Stimulated activated CD8-positive, alpha-beta memory T cell treated with anti-CD3 and anti-CD28 coated beads, Interleukin-15, amount 100 ng/mL, for 1 hour (primary cell): ENCODE measurements around the gene TMEM184A.

Experiments
- DNase-seq: peaks from one replicate; pipeline ENCODE4 v3.0.0-alpha.2; 2020; ENCODE audit warnings: low read depth

Gene TMEM184A

DNA sequence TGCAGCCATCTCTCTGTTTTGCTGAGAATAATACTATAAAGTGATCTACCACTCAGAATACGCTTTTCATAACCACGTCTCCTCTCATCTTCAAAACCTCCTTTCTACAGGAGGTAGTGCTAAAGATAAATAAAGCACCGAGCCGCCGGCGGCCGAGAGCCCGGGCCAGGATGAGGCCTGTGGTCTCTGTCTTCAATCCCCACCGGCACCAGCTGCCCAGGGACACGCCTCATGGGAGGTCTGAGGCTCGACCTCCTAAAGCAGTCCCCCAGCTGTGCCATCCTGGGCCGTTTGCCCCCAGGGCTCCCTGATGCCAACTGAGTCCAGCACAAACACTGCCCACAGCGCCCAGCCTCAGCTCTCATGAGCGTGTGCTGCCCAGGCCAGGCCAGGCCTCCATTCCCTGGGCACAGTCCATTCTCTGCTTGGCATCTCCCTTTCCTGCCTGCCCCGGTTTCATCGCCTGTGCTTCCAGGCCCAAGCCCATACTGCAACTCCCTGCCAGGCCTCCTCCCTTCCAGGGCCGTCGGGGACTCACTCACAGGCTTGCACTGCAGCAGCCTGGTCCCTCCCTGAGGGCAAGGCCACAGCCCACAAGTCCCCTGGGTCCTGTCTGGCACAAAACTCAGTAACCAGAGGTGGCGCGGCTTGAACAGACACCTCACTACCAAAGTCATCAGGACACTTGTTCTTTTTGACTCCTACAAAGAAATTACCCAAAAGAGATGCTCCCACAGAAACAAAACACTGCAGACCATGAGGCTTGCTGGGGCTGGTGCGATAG lies 54.3 kb downstream of the TMEM184A start:
- DNase-seq = no peak

DNA sequence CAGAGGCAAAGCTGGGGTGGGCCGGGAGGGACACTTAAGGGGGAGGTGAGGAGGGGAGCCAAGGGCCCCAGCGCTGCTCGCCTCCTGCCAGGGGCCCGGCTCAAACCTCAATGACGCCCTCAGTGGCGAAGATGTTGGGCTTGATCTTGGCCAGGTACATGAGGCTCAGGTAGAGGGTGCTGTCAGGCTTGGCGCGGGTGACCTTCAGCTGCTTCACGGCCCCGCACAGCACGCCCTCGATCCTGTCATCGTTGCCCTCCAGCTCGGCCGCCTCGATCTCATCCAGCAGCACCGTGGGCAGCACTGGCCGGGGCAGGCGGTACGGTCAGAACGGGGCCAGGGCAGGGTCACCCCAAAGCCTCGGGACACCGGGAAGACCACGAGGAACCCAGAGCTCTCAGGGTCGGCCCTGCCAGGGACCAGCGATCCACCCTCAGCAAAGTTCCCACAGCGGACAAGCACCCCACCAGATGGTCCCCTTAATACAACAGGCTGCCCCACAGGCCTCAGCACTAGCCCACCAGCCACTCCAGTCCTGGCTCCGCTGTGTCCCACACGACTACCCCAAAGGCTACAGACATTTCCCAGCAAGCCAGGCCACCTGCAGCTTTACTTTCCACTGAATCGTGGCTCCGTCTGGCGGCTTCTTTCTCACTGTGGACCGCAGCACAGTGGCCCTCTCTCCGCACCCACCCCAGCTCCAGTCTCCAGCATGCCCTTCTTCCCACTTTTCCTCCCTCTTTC lies 55.8 kb downstream of the TMEM184A start:
- no peak for DNase-seq

DNA sequence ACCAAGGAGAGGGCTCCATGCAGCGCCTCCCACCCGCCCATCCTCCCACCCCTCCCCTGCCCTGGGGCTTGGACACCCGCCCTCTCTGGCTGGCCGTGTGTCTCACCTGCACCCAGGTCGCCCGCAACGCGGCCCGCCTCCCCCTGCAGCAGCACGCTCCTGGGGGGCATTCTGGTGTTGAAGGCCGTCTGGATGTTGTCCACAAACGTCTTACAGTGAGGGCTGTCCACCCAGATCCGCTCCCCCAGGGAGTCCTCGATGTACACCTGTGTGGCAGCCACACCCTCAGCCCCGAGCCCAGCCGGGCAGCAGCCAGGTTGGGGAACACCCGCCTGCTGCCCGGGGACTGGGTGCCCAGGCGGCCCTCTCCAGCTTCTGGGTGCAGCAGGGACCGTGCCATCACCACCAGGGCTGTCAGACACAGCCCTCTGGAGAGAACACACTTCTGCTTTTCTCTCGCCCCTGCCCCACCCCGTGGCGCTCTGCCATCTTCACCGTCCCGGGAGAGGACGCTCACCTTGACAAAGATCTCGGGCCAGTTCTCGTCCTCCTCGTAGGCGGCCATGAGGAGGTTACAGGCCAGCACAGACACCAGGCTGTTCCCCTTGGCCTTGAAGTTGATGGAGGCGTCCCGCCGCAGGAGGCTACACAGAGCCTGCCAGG lies 56.5 kb downstream of the TMEM184A start:
- no peak for DNase-seq

DNA sequence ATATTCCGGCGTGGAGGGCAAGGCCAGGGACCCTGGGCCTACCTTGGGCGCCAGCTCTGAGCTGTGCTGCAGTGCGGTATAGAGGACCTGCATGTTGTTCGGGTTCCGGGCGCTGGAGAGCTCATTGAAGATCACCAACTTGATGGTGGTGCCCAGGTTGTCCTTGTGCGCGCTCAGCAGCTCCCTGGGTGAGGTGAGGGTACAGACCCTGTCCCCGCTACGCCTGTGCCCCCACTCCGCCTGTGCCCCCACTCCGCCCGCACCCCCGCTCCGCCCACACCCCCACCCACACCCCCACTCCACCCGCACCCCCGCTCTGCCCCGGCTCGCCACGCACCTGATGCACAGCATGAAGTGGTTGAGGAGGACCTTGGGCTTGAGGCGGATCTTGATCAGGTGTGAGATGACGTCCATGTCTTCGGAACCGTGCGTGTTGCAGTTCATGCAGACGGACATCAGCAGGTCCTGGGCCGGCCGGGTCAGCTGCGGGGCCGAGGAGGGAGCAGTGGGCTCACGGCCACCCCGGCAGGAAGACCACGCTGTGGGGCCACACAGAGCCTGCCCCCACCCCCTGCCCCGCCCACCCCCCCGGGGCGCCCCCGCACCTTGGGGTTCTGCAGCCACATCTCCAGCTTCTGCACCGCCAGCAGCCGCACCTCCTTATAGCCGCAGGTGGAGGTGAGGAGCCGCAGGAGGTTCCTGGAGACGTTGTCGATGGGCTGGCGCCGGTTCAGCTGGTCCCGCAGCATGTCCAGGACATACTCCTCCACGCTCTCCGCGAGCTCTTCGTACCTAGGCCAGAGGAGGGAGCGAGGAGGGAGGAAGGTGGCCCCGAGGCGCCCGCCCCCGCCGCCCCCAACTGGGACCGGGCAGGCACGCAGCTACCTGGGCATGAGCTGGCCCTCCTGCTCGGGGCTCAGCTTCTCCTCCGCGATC lies 57.4 kb downstream of the TMEM184A start:
- no peak for DNase-seq

DNA sequence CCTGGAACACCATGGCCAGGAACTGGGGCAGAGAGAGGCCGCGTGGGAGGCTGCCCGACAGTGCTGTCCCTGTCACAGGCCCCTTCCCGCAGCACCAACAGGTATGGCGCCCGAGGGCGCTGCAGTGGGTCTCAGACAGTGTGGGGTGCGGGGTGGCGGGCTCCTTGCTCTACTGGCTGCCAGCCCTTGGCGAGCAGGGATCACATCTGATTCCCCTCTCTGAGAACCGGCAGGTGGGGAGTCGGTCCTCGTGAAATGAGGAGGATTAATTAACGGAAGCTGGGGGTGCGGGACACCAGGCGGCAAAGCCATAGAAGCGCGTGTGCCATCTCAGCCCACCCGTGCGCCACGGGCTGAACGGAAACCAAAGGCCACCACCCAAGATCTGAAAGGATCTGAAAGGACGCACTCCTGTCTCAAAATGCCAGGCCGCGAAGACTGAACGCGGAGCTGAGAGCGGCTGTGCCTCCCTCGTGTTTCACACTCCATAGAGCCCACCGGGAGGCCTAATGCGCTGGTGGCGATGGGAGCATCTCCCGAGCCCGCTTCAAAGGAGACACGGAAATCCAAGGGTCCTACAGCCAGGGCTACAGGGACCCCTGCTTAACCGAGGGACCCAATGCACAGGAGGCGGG lies 58.6 kb downstream of the TMEM184A start:
- no peak for DNase-seq

DNA sequence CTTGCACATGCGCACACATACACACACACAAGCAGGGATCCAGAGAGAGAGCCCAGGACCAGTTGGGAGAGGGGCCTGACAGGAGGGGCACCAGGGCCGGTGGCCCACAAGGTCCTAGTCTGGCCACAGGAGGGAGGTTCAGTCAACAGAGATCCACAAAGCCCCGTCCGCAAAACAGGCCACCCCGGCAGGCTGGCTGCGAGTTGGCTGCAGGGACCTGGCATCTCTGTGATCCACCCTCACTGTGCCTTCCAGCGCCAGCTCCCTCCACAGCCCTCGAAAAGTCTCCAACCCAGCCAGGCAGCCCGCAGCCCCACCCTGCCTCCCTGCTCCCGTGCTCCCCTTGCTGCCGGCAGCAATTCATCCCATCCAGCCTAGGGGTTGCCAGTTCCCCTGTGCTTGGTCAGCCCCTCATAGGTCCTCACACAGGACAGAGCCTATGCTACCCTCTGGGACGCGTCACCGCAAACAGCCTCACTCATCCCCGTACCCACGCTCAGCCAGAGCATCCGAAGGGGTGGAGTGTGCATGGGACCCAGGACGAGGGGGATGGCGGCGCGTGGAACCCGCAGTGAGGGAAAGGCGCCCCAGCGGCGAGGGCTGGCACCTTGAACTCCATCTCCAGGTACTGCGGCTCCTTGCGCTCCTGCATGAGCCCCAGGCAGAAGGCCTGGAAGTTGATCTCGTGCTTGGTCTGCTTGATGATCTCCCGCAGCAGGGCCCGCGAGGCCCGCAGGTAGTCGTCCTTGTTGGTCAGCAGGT lies 59.3 kb downstream of the TMEM184A start:
- DNase-seq = no peak

DNA sequence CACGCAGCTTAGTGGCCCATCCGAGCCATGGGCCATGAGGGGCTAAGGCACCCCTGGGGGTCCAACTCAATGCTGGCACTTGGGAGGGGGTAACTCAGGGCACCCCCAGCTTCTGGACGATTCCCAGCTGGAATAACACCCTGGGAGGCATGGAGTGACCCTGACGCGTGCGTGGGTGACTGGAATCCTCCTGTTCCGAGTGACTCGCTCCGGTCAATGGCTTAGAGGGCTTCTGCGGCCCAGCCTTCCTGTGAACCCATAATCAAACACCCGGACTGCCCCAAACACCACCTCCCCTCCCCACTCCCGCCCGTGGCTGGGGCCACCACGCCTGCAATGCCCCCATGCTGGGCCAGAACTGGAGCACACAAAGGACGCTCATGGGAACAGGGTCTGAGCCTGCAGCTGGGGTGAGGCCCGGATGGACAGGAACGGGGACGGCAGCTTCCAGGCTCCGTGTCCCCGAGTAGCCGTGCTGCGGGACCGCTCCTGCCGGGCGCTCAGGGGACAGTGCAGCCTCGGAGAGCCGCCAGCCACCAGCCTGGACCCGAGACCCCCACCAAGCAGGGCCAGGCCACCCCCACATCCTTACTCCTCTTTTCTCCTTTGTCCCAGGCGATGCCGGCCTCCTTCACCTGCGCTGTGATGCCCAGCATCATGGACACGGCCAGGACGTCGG lies 60.3 kb downstream of the TMEM184A start:
- DNase-seq = no peak

DNA sequence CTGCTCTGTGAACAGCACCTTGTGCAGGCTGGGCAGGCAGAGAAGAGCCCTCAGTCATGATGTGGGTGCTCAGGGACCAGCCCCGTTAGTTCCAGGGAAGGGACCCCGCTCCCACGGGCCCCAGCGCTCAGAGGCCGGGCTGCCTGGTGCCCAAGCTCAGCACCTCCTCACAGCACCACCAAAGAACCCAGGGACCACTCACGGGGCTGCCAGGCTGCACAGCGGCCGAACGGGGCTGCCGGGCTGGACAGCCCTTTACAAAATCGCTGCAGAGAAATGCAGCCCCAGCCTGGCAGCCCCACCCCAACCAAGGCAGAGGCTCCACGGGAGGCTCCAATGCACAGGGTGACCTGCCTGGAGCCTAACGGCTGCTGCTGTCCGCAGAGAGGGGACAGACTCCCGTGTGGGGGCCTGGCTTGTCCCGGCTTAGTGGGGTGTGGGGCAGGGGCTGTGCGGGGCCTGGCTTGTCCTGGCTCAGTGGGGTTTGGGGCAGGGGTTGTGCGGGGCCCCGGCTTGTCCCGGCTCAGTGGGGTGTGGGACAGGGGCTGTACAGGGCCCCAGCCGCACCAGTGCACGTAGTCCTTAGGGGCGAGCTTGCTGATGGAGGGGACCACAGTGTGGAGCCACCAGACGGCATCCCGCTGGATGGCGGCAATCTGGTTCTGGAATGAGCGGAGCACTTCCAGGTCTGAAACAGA lies 61.0 kb downstream of the TMEM184A start:
- no peak for DNase-seq

DNA sequence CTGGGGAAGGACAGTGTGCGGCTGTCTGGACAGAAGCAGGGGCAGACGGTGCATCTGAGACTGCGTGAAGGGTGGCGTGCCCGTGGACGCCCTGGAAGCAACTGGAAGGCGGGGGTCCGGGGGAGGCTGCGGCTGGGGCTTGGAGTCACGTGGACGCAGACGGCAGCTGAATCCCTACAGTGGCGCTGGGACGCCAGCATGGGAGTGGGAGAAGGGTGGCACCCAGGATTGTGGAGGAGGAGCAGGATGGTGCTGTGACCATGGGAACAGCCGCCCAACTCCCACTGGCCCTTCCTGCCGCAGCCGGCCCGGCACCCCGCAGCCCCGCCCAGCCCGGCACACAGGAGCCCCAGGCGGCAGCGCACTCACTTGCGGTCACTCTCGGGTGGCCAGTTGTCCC lies 61.6 kb downstream of the TMEM184A start:
- no peak for DNase-seq

DNA sequence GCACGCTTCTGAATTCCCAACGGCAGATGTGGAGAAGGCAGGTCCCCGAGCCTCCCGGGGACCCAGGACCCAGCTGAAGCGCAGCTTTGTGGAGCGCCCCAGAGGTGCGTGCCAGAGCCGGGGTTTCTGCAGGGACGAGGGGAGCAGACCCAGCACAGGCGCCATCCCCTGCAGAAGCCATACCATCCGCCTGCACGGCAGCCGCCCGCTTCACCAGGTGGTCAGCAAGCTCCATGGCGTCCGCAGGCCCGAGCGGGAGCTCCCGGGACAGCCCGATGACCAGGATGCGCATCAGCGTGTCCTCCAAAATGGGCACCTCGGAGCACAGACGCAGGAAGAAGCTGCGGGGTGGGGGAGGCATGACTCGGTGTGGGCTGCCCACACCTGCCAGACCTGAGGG lies 62.4 kb downstream of the TMEM184A start:
- DNase-seq = no peak

DNA sequence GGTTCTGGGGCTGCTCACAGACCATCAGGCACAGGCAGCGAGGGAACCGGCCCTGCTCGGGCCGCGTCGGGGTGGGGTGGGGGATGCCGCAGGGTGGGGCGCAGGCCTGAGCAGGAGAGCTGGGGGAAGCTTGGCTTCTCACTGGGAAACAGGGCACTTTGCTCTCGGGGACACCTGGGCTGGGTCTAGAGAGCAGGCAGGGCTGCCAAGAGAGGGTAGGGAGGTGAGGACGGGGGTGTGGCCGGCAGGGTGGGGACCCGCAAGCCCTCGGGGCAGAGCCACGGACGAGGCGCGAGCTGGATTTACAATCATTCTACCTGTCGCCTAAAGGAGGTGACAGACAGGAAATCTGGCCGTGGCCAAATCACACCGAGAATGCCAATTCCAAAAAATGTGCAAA lies 62.9 kb downstream of the TMEM184A start:
- no peak for DNase-seq

DNA sequence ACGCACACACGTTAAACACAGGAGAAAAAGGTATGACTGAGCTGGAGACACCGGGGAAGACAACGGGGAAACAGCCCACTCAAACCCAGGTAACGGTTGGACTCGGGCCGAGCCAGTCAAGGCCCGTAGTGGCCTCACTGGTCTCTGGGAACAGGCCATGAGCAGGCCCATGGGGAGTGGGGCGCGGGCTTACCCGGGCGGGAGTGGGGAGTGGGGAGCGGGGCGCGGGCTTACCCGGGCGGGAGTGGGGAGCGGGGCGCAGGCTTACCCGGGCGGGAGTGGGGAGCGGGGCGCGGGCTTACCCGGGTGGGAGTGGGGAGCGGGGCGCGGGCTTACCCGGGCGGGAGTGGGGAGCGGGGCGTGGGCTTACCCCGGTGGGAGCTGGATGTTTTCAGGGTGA lies 63.4 kb downstream of the TMEM184A start:
- no peak for DNase-seq
